K562 (cell line): Measurements from ENCODE around the gene CARD10. TPM values are rescaled to one million over a fixed set of nuclear protein-coding genes. Genes with fewer than 3 reads are reported as not detected.

Experiments
- polyA plus RNA-seq, 8 experiments: library from polyadenylated mRNA; depleted of rRNA in 4 of 8; stranded (reverse) in 5 of 8; unstranded in 3 of 8; fragments of >200 nt; fragmentation: Nextera tagmentation in 2 of 8; fragmentation: Illumina TruSeq in 1 of 8; extraction: Ambion mirVana in 2 of 8; extraction: Trizol in 1 of 8; gene quantifications; 2 replicates each; pipeline versions ENCODE4 v1.2.1 to v1.2.3, GENCODE V29; 2011 to 2014; ENCODE audit warnings: inconsistent platforms in 1 of 8, missing spikeins in 1 of 8
- total RNA-seq, 7 experiments: library from RNA; depleted of rRNA in 6 of 7; stranded (reverse); fragments of >200 nt in 6 of 7; fragmentation: Illumina TruSeq in 2 of 7; extraction: Trizol in 2 of 7; gene quantifications; 2 replicates each; pipeline versions ENCODE4 v1.2.1 to v1.2.3, GENCODE V29; 2011 to 2021; ENCODE audit warnings: low replicate concordance in 1 of 7
- TF ChIP-seq, protein P1 (sequence below): fragments of 200-600 bp; sonication (generic); IDR thresholded peaks from one replicate; pipeline ENCODE4 v1.6.1; 2012; ENCODE audit warnings: mild to moderate bottlenecking, low read depth, low read length, inconsistent platforms
- TF ChIP-seq, protein P2 (sequence below), 2 experiments: fragments of 450-650 bp in 1 of 2; sonication (generic) in 1 of 2; formaldehyde crosslinking in 1 of 2; IDR thresholded peaks; 2 replicates each; pipeline versions ENCODE4 v1.7.1 to v1.9.0; 2016 to 2022; ENCODE audit warnings: inconsistent platforms in 1 of 2, mild to moderate bottlenecking in 1 of 2, missing genetic modification reagents in 1 of 2

CARD10 gene
- total and polyA plus RNA-seq, 9 of the 15 experiments (the other 6 are each of a cell fraction or from before 2014, with no cell fraction given): 0.13 to 5.8 (median 1.6) TPM

GRCh38 chr22:37565830-37566229 is 46.6 kb upstream of the CARD10 start (continued):
- TF ChIP-seq, protein P1, sequence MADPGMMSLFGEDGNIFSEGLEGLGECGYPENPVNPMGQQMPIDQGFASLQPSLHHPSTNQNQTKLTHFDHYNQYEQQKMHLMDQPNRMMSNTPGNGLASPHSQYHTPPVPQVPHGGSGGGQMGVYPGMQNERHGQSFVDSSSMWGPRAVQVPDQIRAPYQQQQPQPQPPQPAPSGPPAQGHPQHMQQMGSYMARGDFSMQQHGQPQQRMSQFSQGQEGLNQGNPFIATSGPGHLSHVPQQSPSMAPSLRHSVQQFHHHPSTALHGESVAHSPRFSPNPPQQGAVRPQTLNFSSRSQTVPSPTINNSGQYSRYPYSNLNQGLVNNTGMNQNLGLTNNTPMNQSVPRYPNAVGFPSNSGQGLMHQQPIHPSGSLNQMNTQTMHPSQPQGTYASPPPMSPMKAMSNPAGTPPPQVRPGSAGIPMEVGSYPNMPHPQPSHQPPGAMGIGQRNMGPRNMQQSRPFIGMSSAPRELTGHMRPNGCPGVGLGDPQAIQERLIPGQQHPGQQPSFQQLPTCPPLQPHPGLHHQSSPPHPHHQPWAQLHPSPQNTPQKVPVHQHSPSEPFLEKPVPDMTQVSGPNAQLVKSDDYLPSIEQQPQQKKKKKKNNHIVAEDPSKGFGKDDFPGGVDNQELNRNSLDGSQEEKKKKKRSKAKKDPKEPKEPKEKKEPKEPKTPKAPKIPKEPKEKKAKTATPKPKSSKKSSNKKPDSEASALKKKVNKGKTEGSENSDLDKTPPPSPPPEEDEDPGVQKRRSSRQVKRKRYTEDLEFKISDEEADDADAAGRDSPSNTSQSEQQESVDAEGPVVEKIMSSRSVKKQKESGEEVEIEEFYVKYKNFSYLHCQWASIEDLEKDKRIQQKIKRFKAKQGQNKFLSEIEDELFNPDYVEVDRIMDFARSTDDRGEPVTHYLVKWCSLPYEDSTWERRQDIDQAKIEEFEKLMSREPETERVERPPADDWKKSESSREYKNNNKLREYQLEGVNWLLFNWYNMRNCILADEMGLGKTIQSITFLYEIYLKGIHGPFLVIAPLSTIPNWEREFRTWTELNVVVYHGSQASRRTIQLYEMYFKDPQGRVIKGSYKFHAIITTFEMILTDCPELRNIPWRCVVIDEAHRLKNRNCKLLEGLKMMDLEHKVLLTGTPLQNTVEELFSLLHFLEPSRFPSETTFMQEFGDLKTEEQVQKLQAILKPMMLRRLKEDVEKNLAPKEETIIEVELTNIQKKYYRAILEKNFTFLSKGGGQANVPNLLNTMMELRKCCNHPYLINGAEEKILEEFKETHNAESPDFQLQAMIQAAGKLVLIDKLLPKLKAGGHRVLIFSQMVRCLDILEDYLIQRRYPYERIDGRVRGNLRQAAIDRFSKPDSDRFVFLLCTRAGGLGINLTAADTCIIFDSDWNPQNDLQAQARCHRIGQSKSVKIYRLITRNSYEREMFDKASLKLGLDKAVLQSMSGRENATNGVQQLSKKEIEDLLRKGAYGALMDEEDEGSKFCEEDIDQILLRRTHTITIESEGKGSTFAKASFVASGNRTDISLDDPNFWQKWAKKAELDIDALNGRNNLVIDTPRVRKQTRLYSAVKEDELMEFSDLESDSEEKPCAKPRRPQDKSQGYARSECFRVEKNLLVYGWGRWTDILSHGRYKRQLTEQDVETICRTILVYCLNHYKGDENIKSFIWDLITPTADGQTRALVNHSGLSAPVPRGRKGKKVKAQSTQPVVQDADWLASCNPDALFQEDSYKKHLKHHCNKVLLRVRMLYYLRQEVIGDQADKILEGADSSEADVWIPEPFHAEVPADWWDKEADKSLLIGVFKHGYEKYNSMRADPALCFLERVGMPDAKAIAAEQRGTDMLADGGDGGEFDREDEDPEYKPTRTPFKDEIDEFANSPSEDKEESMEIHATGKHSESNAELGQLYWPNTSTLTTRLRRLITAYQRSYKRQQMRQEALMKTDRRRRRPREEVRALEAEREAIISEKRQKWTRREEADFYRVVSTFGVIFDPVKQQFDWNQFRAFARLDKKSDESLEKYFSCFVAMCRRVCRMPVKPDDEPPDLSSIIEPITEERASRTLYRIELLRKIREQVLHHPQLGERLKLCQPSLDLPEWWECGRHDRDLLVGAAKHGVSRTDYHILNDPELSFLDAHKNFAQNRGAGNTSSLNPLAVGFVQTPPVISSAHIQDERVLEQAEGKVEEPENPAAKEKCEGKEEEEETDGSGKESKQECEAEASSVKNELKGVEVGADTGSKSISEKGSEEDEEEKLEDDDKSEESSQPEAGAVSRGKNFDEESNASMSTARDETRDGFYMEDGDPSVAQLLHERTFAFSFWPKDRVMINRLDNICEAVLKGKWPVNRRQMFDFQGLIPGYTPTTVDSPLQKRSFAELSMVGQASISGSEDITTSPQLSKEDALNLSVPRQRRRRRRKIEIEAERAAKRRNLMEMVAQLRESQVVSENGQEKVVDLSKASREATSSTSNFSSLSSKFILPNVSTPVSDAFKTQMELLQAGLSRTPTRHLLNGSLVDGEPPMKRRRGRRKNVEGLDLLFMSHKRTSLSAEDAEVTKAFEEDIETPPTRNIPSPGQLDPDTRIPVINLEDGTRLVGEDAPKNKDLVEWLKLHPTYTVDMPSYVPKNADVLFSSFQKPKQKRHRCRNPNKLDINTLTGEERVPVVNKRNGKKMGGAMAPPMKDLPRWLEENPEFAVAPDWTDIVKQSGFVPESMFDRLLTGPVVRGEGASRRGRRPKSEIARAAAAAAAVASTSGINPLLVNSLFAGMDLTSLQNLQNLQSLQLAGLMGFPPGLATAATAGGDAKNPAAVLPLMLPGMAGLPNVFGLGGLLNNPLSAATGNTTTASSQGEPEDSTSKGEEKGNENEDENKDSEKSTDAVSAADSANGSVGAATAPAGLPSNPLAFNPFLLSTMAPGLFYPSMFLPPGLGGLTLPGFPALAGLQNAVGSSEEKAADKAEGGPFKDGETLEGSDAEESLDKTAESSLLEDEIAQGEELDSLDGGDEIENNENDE: no peak
- TF ChIP-seq, protein P2, sequence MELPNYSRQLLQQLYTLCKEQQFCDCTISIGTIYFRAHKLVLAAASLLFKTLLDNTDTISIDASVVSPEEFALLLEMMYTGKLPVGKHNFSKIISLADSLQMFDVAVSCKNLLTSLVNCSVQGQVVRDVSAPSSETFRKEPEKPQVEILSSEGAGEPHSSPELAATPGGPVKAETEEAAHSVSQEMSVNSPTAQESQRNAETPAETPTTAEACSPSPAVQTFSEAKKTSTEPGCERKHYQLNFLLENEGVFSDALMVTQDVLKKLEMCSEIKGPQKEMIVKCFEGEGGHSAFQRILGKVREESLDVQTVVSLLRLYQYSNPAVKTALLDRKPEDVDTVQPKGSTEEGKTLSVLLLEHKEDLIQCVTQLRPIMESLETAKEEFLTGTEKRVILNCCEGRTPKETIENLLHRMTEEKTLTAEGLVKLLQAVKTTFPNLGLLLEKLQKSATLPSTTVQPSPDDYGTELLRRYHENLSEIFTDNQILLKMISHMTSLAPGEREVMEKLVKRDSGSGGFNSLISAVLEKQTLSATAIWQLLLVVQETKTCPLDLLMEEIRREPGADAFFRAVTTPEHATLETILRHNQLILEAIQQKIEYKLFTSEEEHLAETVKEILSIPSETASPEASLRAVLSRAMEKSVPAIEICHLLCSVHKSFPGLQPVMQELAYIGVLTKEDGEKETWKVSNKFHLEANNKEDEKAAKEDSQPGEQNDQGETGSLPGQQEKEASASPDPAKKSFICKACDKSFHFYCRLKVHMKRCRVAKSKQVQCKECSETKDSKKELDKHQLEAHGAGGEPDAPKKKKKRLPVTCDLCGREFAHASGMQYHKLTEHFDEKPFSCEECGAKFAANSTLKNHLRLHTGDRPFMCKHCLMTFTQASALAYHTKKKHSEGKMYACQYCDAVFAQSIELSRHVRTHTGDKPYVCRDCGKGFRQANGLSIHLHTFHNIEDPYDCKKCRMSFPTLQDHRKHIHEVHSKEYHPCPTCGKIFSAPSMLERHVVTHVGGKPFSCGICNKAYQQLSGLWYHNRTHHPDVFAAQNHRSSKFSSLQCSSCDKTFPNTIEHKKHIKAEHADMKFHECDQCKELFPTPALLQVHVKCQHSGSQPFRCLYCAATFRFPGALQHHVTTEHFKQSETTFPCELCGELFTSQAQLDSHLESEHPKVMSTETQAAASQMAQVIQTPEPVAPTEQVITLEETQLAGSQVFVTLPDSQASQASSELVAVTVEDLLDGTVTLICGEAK (IDR thresholded peaks at IDR 0.05): no peak
- TF ChIP-seq, protein P2 (CRISPR knock-in tag; IDR thresholded peaks at IDR 0.05): no peak
